Transverse colon (tissue), 4 donors: ENCODE data around the gene RARS1. TPM values are rescaled to one million over a fixed set of nuclear protein-coding genes. Genes with fewer than 3 reads are reported as not detected.

Source experiments
- DNase-seq: peaks from one replicate; pipeline ENCODE4 v3.0.0-alpha.2; 2019
- H3K27ac ChIP-seq, 4 donors: fragments of 200-600 bp; sonication (generic); 2 replicates each; pipeline ENCODE4 v1.5.1; 2016 to 2018; ENCODE audit warnings: inconsistent platforms in 4 of 4
- H3K27me3 ChIP-seq: fragments of 200-600 bp; sonication (generic); 2 replicates; pipeline ENCODE4 v1.5.1; 2017; ENCODE audit warnings: inconsistent platforms
- H3K36me3 ChIP-seq, 4 donors: fragments of 200-600 bp; sonication (generic); 2 replicates each; pipeline ENCODE4 v1.5.1; 2017 to 2019; ENCODE audit warnings: inconsistent platforms in 4 of 4
- H3K4me1 ChIP-seq, 4 donors: fragments of 200-600 bp; sonication (generic); 2 replicates each; pipeline ENCODE4 v1.5.1; 2017 to 2020; ENCODE audit warnings: inconsistent platforms in 4 of 4
- H3K4me3 ChIP-seq, 4 donors: fragments of 200-600 bp; sonication (generic); 1 replicate in 1 of 4; 2 replicates in 3 of 4; pipeline versions ENCODE4 v1.5.1 to v1.6.1; 2017 to 2019; ENCODE audit warnings: inconsistent platforms in 4 of 4
- H3K9me3 ChIP-seq, 2 donors: fragments of 200-600 bp; sonication (generic); 2 replicates each; pipeline ENCODE4 v1.5.1; 2017 to 2019; ENCODE audit warnings: inconsistent platforms in 2 of 2
- EP300 ChIP-seq: sonication (generic); formaldehyde crosslinking; IDR thresholded peaks from one replicate; pipeline ENCODE4 v1.6.1; 2017; ENCODE audit warnings: antibody characterized with exemption, low read depth
- POLR2A ChIP-seq: fragments of 450-650 bp; IDR thresholded peaks from one replicate; pipeline ENCODE4 v1.6.1; 2016; ENCODE audit warnings: antibody characterized with exemption, mild to moderate bottlenecking, moderate library complexity
- POLR2AphosphoS5 ChIP-seq, 3 donors: sonication (generic); formaldehyde crosslinking; IDR thresholded peaks; one replicate each; pipeline ENCODE4 v1.6.1; 2016; ENCODE audit warnings: antibody characterized with exemption in 3 of 3
- WGBS, 2 donors: methylation state at CpG; one replicate each; pipeline ENCODE4 v1.1.5; 2018; ENCODE audit warnings: low coverage in 1 of 2; 5-methylcytosine and 5-hydroxymethylcytosine counted together
- in situ Hi-C, 4 donors: fragments of 200-750 bp; cut with MboI; loops; one replicate each; pipeline versions ENCODE4 v1.15.0 to v1.15.1; 2017; ENCODE audit warnings: low sequenced_read_pairs in 3 of 4, low pct_ligation_motif_present in 1 of 4, low pct_unique_long_range_greater_than_20kb in 1 of 4
- intact Hi-C: fragments of 100-400 bp; cut with DNase I; formaldehyde crosslinking; loops from one replicate; pipeline ENCODE4 v1.15.1; 2023; ENCODE audit warnings: low total_unique reads
- total RNA-seq, 4 donors: library from RNA; depleted of rRNA; stranded (reverse); fragments of >200 nt; gene quantifications; one replicate each; pipeline ENCODE4 v1.1.0, GENCODE V29; 2016
- TF ChIP-seq, protein P1 (sequence below), 5 experiments: fragments of 200-600 bp in 3 of 5; fragments of 450-650 bp in 2 of 5; sonication (generic) in 3 of 5; IDR thresholded peaks; 1 replicate in 2 of 5; 2 replicates in 3 of 5; pipeline ENCODE4 v1.5.1; 2016 to 2017; ENCODE audit warnings: antibody characterized with exemption in 5 of 5, inconsistent platforms in 3 of 5, mild to moderate bottlenecking in 2 of 5, moderate library complexity in 1 of 5

The RARS1 gene
- total RNA-seq, 4 donors from 2014 or later: 6.6 to 66.8 (median 41.9) TPM

GRCh38 chr5:168446983-168447619 lies 39.2 kb upstream of the RARS1 start:
- DNase-seq: no peak
- WGBS, 2 donors: 84 to 85% methylated on average over 8 to 10 of the region's 10 CpGs
- no peaks in the 10 kb centered on the region for H3K9me3 ChIP-seq
- in situ Hi-C loops: loop anchor here in 1 of 4 donors (25.0 kb wide), 1 partner anchor 185 kb away; no protein-coding TSS in a partner anchor
- TF ChIP-seq EP300 (no peak), POLR2A (no peak), POLR2AphosphoS5 (IDR thresholded peaks at IDR 0.05) (no peak)
- TF ChIP-seq, protein P1, sequence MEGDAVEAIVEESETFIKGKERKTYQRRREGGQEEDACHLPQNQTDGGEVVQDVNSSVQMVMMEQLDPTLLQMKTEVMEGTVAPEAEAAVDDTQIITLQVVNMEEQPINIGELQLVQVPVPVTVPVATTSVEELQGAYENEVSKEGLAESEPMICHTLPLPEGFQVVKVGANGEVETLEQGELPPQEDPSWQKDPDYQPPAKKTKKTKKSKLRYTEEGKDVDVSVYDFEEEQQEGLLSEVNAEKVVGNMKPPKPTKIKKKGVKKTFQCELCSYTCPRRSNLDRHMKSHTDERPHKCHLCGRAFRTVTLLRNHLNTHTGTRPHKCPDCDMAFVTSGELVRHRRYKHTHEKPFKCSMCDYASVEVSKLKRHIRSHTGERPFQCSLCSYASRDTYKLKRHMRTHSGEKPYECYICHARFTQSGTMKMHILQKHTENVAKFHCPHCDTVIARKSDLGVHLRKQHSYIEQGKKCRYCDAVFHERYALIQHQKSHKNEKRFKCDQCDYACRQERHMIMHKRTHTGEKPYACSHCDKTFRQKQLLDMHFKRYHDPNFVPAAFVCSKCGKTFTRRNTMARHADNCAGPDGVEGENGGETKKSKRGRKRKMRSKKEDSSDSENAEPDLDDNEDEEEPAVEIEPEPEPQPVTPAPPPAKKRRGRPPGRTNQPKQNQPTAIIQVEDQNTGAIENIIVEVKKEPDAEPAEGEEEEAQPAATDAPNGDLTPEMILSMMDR (IDR thresholded peaks at IDR 0.05): no peak
- intact Hi-C loops: no loop called here
- no peaks in the 10 kb centered on the region for H3K36me3 ChIP-seq
- H3K27me3 ChIP-seq: no peaks in the 10 kb centered on the region
- H3K4me3 ChIP-seq: no peak overlapping the region
- H3K4me1 ChIP-seq: no peaks in the 10 kb centered on the region
- H3K27ac ChIP-seq: no peak overlapping the region

- Histone ChIP-seq H3K27ac (no peak overlapping the region), H3K27me3 (no peaks in the 10 kb centered on the region), H3K9me3 (no peaks in the 10 kb centered on the region), H3K4me1 (no peaks in the 10 kb centered on the region), H3K36me3 (no peaks in the 10 kb centered on the region), H3K4me3 (no peak overlapping the region)
- in situ Hi-C loops (loop anchor here in 1 of 4 donors (25.0 kb wide), 1 partner anchor 186 kb away; no protein-coding TSS in a partner anchor), intact Hi-C loops (no loop called here)
- WGBS, 2 donors: 73 to 77% methylated on average over 4 of the region's 4 CpGs
- TF ChIP-seq, protein P1 (IDR thresholded peaks at IDR 0.05): no peak
- TF ChIP-seq POLR2A: no peak
- TF ChIP-seq POLR2AphosphoS5 (IDR thresholded peaks at IDR 0.05): no peak
- TF ChIP-seq EP300: no peak
- DNase-seq: no peak
Measured at GRCh38 chr5:168447808-168448207, 38.5 kb upstream of the RARS1 start.

DNA sequence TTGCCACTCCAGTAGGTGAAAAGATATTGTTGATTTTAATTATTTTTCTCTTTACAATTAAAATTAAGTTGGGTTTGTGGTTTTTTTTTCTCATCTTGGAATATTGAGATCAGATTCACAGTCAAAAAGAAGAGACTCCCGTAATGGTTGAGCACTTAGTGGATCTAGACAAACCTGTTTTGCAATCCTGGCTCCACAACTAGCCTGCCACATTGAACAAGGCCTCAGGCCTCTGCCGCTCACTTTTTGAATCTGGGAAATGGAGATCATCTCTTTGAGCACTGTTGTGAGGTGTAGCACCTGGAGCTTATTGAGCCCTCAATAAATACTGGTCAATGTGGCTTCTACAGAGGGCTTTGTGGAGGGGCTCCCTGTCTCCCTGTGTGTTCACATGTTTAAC lies 37.1 kb upstream of the RARS1 start:
- Histone ChIP-seq H3K4me1 (no peaks in the 10 kb centered on the region), H3K36me3 (no peaks in the 10 kb centered on the region), H3K27ac (no peak overlapping the region), H3K27me3 (no peaks in the 10 kb centered on the region), H3K9me3 (no peaks in the 10 kb centered on the region), H3K4me3 (no peak overlapping the region)
- no peak for TF ChIP-seq EP300
- TF ChIP-seq, protein P1 (IDR thresholded peaks at IDR 0.05): no peak
- TF ChIP-seq POLR2AphosphoS5 (IDR thresholded peaks at IDR 0.05): no peak
- no peak for TF ChIP-seq POLR2A
- WGBS, 2 donors: 76% methylated on average over 2 of the region's 2 CpGs; no CpG with 5 or more reads in 1 of the 2 donors
- in situ Hi-C loops (loop anchor here in 1 of 4 donors (25.0 kb wide), 1 partner anchor 187 kb away; no protein-coding TSS in a partner anchor), intact Hi-C loops (no loop called here)
- no peak for DNase-seq

- in situ Hi-C loops: no loop called here
- no peak for DNase-seq
- intact Hi-C loops: no loop called here
- H3K27me3 ChIP-seq: no peaks in the 10 kb centered on the region
- H3K4me1 ChIP-seq: no peaks in the 10 kb centered on the region
- no peaks in the 10 kb centered on the region for H3K36me3 ChIP-seq
- no peak overlapping the region for H3K4me3 ChIP-seq
- 81 to 93% methylated on average over 3 of the region's 3 CpGs for WGBS, 2 donors
- H3K9me3 ChIP-seq: no peaks in the 10 kb centered on the region
- no peak overlapping the region for H3K27ac ChIP-seq
- TF ChIP-seq POLR2AphosphoS5 (IDR thresholded peaks at IDR 0.05): no peak
Measured at GRCh38 chr5:168451565-168451964, 34.7 kb upstream of the RARS1 start.

DNA sequence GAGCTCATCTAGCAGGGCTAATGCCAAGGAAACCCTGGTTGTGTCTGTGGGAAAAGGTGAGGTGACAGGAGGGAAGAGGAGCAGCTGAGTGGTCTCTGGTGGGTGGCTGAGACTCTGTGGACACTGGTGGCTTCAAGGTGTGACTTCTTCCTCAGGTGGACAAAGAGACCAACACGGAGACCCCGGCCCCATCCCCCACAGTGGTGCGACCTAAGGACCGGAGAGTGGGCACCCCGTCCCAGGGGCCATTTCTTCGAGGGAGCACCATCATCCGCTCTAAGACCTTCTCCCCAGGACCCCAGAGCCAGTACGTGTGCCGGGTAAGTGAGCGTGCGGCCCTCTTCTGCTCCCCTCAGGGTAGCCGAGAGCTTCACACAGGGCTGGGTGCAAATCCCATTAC lies 31.1 kb upstream of the RARS1 start:
- no peak for DNase-seq
- Histone ChIP-seq H3K27ac (no peak overlapping the region), H3K4me3 (no peak overlapping the region), H3K27me3 (no peaks in the 10 kb centered on the region), H3K36me3 (no peaks in the 10 kb centered on the region), H3K9me3 (no peaks in the 10 kb centered on the region), H3K4me1 (no peaks in the 10 kb centered on the region)
- intact Hi-C loops (no loop called here), in situ Hi-C loops (no loop called here)
- 83% methylated on average over 12 of the region's 12 CpGs; no CpG with 5 or more reads in 1 of the 2 donors for WGBS, 2 donors
- TF ChIP-seq POLR2A (no peak), POLR2AphosphoS5 (IDR thresholded peaks at IDR 0.05) (no peak), EP300 (no peak)
- TF ChIP-seq, protein P1 (IDR thresholded peaks at IDR 0.05): no peak
